Keratinocyte (primary cell): ENCODE data around the gene CORO1C. TPM values are rescaled to one million over a fixed set of nuclear protein-coding genes. Genes with fewer than 3 reads are reported as not detected.

ENCODE experiments used
- DNase-seq: peaks from one replicate; pipeline ENCODE4 v3.0.0-alpha.2; 2011; ENCODE audit warnings: low read depth, missing footprints, low spot score
- FAIRE-seq: peaks from 2 replicates; lab custom pipeline; 2011; peaks lifted over from hg19 to GRCh38; lab: Jason Lieb, UNC
- H2AFZ ChIP-seq: 2 replicates; pipeline ENCODE4 v1.6.0; 2012; ENCODE audit warnings: low read length, control low read depth, inconsistent platforms; ENCODE audit not compliant: control insufficient read depth
- H3K27ac ChIP-seq: 2 replicates; pipeline ENCODE4 v1.5.1; 2011; ENCODE audit warnings: low read length; ENCODE audit not compliant: control insufficient read depth, insufficient read depth
- H3K27me3 ChIP-seq: 3 replicates; pipeline ENCODE4 v1.6.0; 2011; ENCODE audit warnings: low read length; ENCODE audit not compliant: control insufficient read depth, insufficient read depth; ENCODE audit errors: extremely low read depth
- H3K36me3 ChIP-seq, 2 experiments: 2 replicates in 1 of 2; 3 replicates in 1 of 2; pipeline ENCODE4 v1.5.1; 2011; ENCODE audit warnings: low read length in 2 of 2, mild to moderate bottlenecking in 1 of 2; ENCODE audit not compliant: control insufficient read depth in 2 of 2, insufficient read depth in 2 of 2; ENCODE audit errors: extremely low read depth in 1 of 2
- H3K4me1 ChIP-seq: 3 replicates; pipeline ENCODE4 v1.5.1; 2011; ENCODE audit warnings: low read length; ENCODE audit not compliant: control insufficient read depth, insufficient read depth; ENCODE audit errors: extremely low read depth
- H3K4me2 ChIP-seq: 3 replicates; pipeline ENCODE4 v1.6.0; 2011; ENCODE audit warnings: low read depth, low read length; ENCODE audit not compliant: control insufficient read depth, insufficient read depth; ENCODE audit errors: extremely low read depth
- H3K4me3 ChIP-seq, 3 experiments: fragments of 200-600 bp in 1 of 3; sonication (generic) in 1 of 3; 2 replicates in 2 of 3; 3 replicates in 1 of 3; pipeline ENCODE4 v1.5.1; 2011 to 2016; ENCODE audit warnings: low read length in 3 of 3, mild to moderate bottlenecking in 3 of 3, control low read depth in 2 of 3, inconsistent platforms in 1 of 3, low read depth in 1 of 3, mixed read lengths in 1 of 3, mixed run types in 1 of 3, moderate library complexity in 1 of 3; ENCODE audit not compliant: control insufficient read depth in 2 of 3, insufficient read depth in 2 of 3; ENCODE audit errors: extremely low read depth in 1 of 3
- H3K79me2 ChIP-seq: 2 replicates; pipeline ENCODE4 v1.6.0; 2012; ENCODE audit warnings: low read length; ENCODE audit not compliant: control insufficient read depth, insufficient read depth
- H3K9ac ChIP-seq: 3 replicates; pipeline ENCODE4 v1.6.0; 2011; ENCODE audit warnings: low read length; ENCODE audit not compliant: control insufficient read depth, insufficient read depth; ENCODE audit errors: extremely low read depth
- H3K9me1 ChIP-seq: 3 replicates; pipeline ENCODE4 v1.6.0; 2011; ENCODE audit warnings: low read length; ENCODE audit not compliant: control insufficient read depth, insufficient read depth; ENCODE audit errors: extremely low read depth
- H3K9me3 ChIP-seq: 2 replicates; pipeline ENCODE4 v1.5.1; 2012; ENCODE audit warnings: low read depth, low read length; ENCODE audit not compliant: control insufficient read depth
- H4K20me1 ChIP-seq: 3 replicates; pipeline ENCODE4 v1.6.0; 2011; ENCODE audit warnings: low read length; ENCODE audit not compliant: control insufficient read depth, insufficient read depth; ENCODE audit errors: extremely low read depth
- CTCF ChIP-seq, 3 experiments: IDR thresholded peaks in 1 of 3; conservative IDR thresholded peaks in 1 of 3; optimal IDR thresholded peaks in 1 of 3; 2 replicates in 2 of 3; 3 replicates in 1 of 3; pipeline versions ENCODE3 to v1.5.1; 2011; ENCODE audit warnings: low read length in 3 of 3, mild to moderate bottlenecking in 3 of 3, moderate library complexity in 2 of 3, control low read depth in 1 of 3, inconsistent platforms in 1 of 3; ENCODE audit not compliant: insufficient read depth in 2 of 3; ENCODE audit errors: extremely low read depth in 1 of 3
- EZH2 ChIP-seq: IDR thresholded peaks from one replicate; pipeline ENCODE4 v1.6.1; 2012; ENCODE audit warnings: inconsistent platforms, mild to moderate bottlenecking, low read length, moderate library complexity
- dilution Hi-C: fragments of 300-500 bp; cut with MboI; formaldehyde crosslinking; loops from one replicate; pipeline ENCODE4 v1.7.0; 2020; ENCODE audit warnings: low sequenced_read_pairs; ENCODE audit not compliant: extremely low pct_ligation_motif_present
- polyA plus RNA-seq, 5 experiments: library from polyadenylated mRNA; depleted of rRNA in 3 of 5; stranded (reverse) in 3 of 5; stranded (forward) in 1 of 5; unstranded in 1 of 5; fragments of >200 nt; gene quantifications; 1 replicate in 1 of 5; 2 replicates in 3 of 5; 3 replicates in 1 of 5; pipeline versions ENCODE4 v1.2.1 to v1.2.3, GENCODE V29; 2011 to 2012; ENCODE audit warnings: missing spikeins in 2 of 5, low read depth in 1 of 5, low replicate concordance in 1 of 5

Gene CORO1C
- polyA plus RNA-seq, 1 donor (not counting 4 experiments of a cell fraction or from before 2014, with no cell fraction given): 283 TPM

DNA sequence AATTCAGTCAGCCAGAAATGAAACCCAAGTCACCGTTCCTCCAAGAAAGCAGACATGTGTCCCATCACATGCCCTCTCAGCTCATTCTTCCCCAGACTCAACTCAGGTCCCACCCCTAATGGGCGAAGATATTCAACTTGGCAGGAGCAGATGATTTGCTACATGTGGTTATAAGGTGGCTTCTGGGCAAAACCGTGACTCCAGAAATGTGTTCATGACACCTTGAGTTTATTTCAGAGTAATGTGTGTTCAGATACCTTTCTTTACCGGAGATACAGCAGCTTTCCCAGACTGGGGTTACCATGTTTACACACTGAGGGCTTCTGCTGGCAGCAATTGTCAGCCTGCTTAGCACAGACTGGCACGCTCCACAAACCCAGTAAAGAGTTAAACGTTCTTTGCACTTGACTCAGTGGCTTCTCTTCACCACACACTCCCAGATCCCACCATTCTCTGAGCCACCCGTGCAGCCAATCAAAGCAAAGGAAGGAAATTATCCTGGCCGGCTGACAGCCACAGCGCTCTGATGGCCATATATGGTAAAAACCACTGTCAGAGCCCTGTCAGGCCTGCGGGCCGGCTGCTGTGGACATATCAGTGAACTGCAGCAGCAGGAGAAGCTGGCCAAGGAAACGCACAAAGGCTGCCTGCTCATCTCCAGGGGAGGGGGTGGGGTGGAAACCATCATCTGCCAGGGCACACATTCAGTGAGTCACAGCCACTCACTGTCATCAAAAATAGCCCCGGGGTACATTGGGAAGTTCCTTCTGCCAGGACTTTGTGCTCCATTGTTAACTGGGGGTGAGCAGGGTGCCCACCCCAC, 39.9 kb downstream of the CORO1C start:
- TF ChIP-seq EZH2 (no peak), CTCF (optimal IDR thresholded peaks at IDR 0.05 in 1 of 3, IDR thresholded peaks at IDR 0.05 in 1 of 3, conservative IDR thresholded peaks at IDR 0.05 in 1 of 3; ENCODE audit: extremely low read depth in 1 of 3, insufficient read depth in 2 of 3, low read length in 3 of 3) (peak in 2 of 3 experiments; percentile 25 to 34)
- Histone ChIP-seq H3K9me3 (no peaks in the 10 kb centered on the region), H3K9me1 (peaks cover 7% of the 10 kb centered on the region), H3K27ac (peak overlapping the region; percentile 98), H3K4me1 (peaks cover 53% of the 10 kb centered on the region), H3K79me2 (peaks cover 73% of the 10 kb centered on the region), H2AFZ (peak overlapping the region; percentile 35), H4K20me1 (no peaks in the 10 kb centered on the region), H3K36me3 (peaks cover 2 to 13% of the 10 kb centered on the region in 2 experiments), H3K9ac (peak overlapping the region; percentile 86), H3K27me3 (no peaks in the 10 kb centered on the region), H3K4me2 (peak overlapping the region; percentile 100), H3K4me3 (peak overlapping the region; percentile 0 to 67 (median 64))
- dilution Hi-C loops: no loop called here
- FAIRE-seq: peak; percentile 73
- DNase-seq: peak; percentile 96

GRCh38 chr12:108690542-108691174, 40.7 kb downstream of the CORO1C start:
- H3K4me1 ChIP-seq: peaks cover 53% of the 10 kb centered on the region

More at GRCh38 chr12:108690542-108691174, 40.7 kb downstream of the CORO1C start:
- Histone ChIP-seq H3K36me3 (peaks cover 2 to 14% of the 10 kb centered on the region in 2 experiments), H3K9me3 (no peaks in the 10 kb centered on the region), H3K79me2 (peaks cover 80% of the 10 kb centered on the region), H3K9ac (peak overlapping the region; percentile 86), H3K4me3 (peak overlapping the region in 2 of 3 experiments; percentile 64 to 67), H2AFZ (no peak overlapping the region), H3K9me1 (peaks cover 7% of the 10 kb centered on the region), H3K27me3 (no peaks in the 10 kb centered on the region), H3K27ac (peak overlapping the region; percentile 98), H3K4me2 (peak overlapping the region; percentile 100), H4K20me1 (peaks cover 3% of the 10 kb centered on the region)
- DNase-seq: no peak
- FAIRE-seq: no peak
- TF ChIP-seq CTCF (optimal IDR thresholded peaks at IDR 0.05 in 1 of 3, IDR thresholded peaks at IDR 0.05 in 1 of 3, conservative IDR thresholded peaks at IDR 0.05 in 1 of 3; ENCODE audit: extremely low read depth in 1 of 3, insufficient read depth in 2 of 3, low read length in 3 of 3): no peak
- TF ChIP-seq EZH2: no peak
- dilution Hi-C loops: no loop called here
